ENCODE data around the gene LDHB.

GRCh38 chr12:21613931-21614330, 43.7 kb downstream of the LDHB start:
- TF ChIP-seq ELK1 (IDR thresholded peaks at IDR 0.05; ENCODE audit: low read depth, low read length) = no peak
- no peak for TF ChIP-seq CTCF (IDR thresholded peaks at IDR 0.05)
- TF ChIP-seq EP300 (IDR thresholded peaks at IDR 0.05) = no peak
- no peak for TF ChIP-seq POLR2A (IDR thresholded peaks at IDR 0.05; ENCODE audit: low read length)
- no peak for TF ChIP-seq KDM5A (IDR thresholded peaks at IDR 0.05)
- no peak for TF ChIP-seq CHD4 (IDR thresholded peaks at IDR 0.05; ENCODE audit: borderline replicate concordance)
- TF ChIP-seq E2F6 (IDR thresholded peaks at IDR 0.05; ENCODE audit: borderline replicate concordance, low read depth) = no peak
- no peak for TF ChIP-seq RCOR1 (IDR thresholded peaks at IDR 0.05; ENCODE audit: low read depth, low read length)

Data from A549 (cell line).